Ovary (tissue), 9 donors: ENCODE measurements around the gene MIA. TPM values are rescaled to one million over a fixed set of nuclear protein-coding genes. Genes with fewer than 3 reads are reported as not detected.

Experiments
- DNase-seq, 5 donors: peaks; one replicate each; pipeline ENCODE4 v3.0.0-alpha.2; 2019 to 2020
- H3K27ac ChIP-seq, 2 donors: fragments of 200-600 bp; one replicate each; pipeline versions ENCODE4 v1.5.1 to v1.8.0; 2019 to 2022
- H3K27me3 ChIP-seq: fragments of 200-600 bp; one replicate; pipeline ENCODE4 v1.8.0; 2022
- H3K36me3 ChIP-seq: fragments of 200-600 bp; sonication (generic); one replicate; pipeline ENCODE4 v1.5.1; 2019
- H3K4me1 ChIP-seq: one replicate; pipeline ENCODE4 v1.8.1; 2013; ENCODE audit warnings: mild to moderate bottlenecking, moderate library complexity; ENCODE audit not compliant: insufficient read depth
- H3K4me3 ChIP-seq: fragments of 200-600 bp; sonication (generic); one replicate; pipeline ENCODE4 v1.5.1; 2017
- H3K9me3 ChIP-seq, 2 donors: fragments of 200-600 bp in 1 of 2; sonication (generic) in 1 of 2; one replicate each; pipeline versions ENCODE4 v1.5.1 to v1.8.1; 2013 to 2019; ENCODE audit warnings: mild to moderate bottlenecking in 1 of 2, moderate library complexity in 1 of 2
- EP300 ChIP-seq: sonication (generic); formaldehyde crosslinking; IDR thresholded peaks from one replicate; pipeline ENCODE4 v1.6.1; 2017; ENCODE audit warnings: antibody characterized with exemption
- POLR2A ChIP-seq: fragments of 450-650 bp; IDR thresholded peaks from one replicate; pipeline ENCODE4 v1.6.1; 2017; ENCODE audit warnings: antibody characterized with exemption, mild to moderate bottlenecking, moderate library complexity
- WGBS, 3 donors: extraction: QIAGEN DNeasy Blood & Tissue Kit in 1 of 3; methylation state at CpG; one replicate each; pipeline versions ENCODE4 v1.1.5 to v1.1.7; 2013 to 2017; 5-methylcytosine and 5-hydroxymethylcytosine counted together
- intact Hi-C, 4 donors: fragments of 100-400 bp; cut with DNase I; formaldehyde crosslinking; loops; one replicate each; pipeline versions ENCODE4 v1.11.0 to v1.15.1; 2022 to 2023
- polyA plus RNA-seq, 2 donors: library from polyadenylated mRNA; stranded (reverse); fragments of 200-250 nt in 1 of 2; fragments of 350-450 nt in 1 of 2; fragmentation: Illumina TruSeq in 1 of 2; extraction: RNeasy Lipid Tissue Mini Kit (QIAGEN cat#74804) in 1 of 2; gene quantifications; one replicate each; pipeline ENCODE4 v1.2.3, GENCODE V29; 2013 to 2014
- total RNA-seq, 7 donors: library from RNA; depleted of rRNA in 2 of 7; stranded (reverse); fragments of >200 nt in 2 of 7; fragmentation: NEBNext Ultra II Directional in 3 of 7; extraction: Animal tissue kit (Norgen Biotek cat#: 25700) in 3 of 7; gene quantifications; one replicate each; pipeline versions ENCODE4 v1.1.0 to v1.2.4, GENCODE V29; 2016 to 2023
- TF ChIP-seq, protein P1 (sequence below), 3 donors: fragments of 450-650 bp in 2 of 3; fragments of 200-600 bp in 1 of 3; IDR thresholded peaks; one replicate each; pipeline versions ENCODE4 v1.5.1 to v1.8.0; 2016 to 2022; ENCODE audit warnings: antibody characterized with exemption in 3 of 3, mild to moderate bottlenecking in 1 of 3
- donor health status: DM: no; HTN: no; CAD: no; lungs with moderate emphysema.
- donor health status: DM: no; HTN: no; CAD: no.
- donor health status: Bipolar disorder and iron deficiency.
- donor health status: DM: yes; HTN: yes; CAD: no.
- donor health status: DM: no; HTN: no; CAD: no.
- donor health status: DM: yes; HTN: yes; CAD: no.

MIA gene
- total and polyA plus RNA-seq, 9 donors, result 1.7 to 3.9 (median 2.3) TPM; not detected in 3

DNA sequence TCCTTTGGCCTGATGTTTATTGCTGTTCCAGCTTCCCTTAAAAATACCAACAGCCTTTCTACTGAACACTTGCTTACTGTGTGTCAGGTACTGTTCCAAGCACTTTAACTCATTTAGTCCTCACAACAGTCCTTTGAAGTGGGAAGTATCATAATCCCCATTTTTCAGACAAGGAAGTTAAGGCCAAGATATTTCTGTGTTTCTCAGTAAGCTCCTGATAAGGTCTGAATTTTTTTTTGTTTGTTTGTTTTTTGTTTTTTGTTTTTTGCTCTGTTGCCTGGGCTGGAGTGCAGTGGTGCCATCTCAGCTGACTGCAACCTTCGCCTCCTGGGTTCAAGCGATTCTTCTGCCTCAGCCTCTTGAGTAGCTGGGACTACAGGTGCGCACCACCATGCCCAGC, 16.8 kb upstream of the MIA start:
- WGBS, 3 donors, result 98% methylated on average over 3 of the region's 3 CpGs
- no peaks in the 10 kb centered on the region for H3K27me3 ChIP-seq
- H3K4me3 ChIP-seq, result no peak overlapping the region
- TF ChIP-seq EP300 (no peak), POLR2A (no peak)
- TF ChIP-seq, protein P1, sequence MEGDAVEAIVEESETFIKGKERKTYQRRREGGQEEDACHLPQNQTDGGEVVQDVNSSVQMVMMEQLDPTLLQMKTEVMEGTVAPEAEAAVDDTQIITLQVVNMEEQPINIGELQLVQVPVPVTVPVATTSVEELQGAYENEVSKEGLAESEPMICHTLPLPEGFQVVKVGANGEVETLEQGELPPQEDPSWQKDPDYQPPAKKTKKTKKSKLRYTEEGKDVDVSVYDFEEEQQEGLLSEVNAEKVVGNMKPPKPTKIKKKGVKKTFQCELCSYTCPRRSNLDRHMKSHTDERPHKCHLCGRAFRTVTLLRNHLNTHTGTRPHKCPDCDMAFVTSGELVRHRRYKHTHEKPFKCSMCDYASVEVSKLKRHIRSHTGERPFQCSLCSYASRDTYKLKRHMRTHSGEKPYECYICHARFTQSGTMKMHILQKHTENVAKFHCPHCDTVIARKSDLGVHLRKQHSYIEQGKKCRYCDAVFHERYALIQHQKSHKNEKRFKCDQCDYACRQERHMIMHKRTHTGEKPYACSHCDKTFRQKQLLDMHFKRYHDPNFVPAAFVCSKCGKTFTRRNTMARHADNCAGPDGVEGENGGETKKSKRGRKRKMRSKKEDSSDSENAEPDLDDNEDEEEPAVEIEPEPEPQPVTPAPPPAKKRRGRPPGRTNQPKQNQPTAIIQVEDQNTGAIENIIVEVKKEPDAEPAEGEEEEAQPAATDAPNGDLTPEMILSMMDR (IDR thresholded peaks at IDR 0.05), result no peak
- no peak overlapping the region for H3K27ac ChIP-seq
- no peak for DNase-seq
- peaks cover 10% of the 10 kb centered on the region for H3K4me1 ChIP-seq
- no peaks in the 10 kb centered on the region for H3K9me3 ChIP-seq
- no peaks in the 10 kb centered on the region for H3K36me3 ChIP-seq
- intact Hi-C loops, result no loop called here

DNA sequence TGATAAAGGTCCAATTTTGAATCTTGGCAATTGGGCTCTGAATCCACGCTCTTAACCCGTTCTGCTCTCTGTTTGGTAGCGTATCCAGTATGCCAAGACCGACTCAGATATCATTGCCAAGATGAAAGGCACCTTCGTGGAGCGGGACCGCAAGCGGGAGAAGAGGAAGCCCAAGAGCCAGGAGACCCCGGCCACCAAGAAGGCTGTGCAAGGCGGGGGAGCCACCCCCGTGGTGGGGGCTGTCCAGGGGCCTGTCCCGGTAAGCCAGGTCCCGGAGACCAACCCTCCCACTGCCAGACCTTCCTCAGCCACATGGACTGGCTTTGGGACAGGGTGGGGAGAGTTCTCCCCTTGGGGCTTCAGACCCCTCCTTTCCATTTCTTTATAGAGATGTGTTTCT, 16.0 kb upstream of the MIA start:
- peaks cover 6% of the 10 kb centered on the region for H3K4me1 ChIP-seq
- DNase-seq, result no peak
- H3K9me3 ChIP-seq, result no peaks in the 10 kb centered on the region
- H3K27me3 ChIP-seq, result no peaks in the 10 kb centered on the region
- H3K4me3 ChIP-seq, result no peak overlapping the region
- WGBS, 3 donors, result 89 to 90% (median 90%) methylated on average over 13 of the region's 13 CpGs
- intact Hi-C loops, result no loop called here
- H3K27ac ChIP-seq, result no peak overlapping the region
- H3K36me3 ChIP-seq, result no peaks in the 10 kb centered on the region
- TF ChIP-seq, protein P1 (IDR thresholded peaks at IDR 0.05), result no peak
- TF ChIP-seq POLR2A, result no peak
- no peak for TF ChIP-seq EP300

DNA sequence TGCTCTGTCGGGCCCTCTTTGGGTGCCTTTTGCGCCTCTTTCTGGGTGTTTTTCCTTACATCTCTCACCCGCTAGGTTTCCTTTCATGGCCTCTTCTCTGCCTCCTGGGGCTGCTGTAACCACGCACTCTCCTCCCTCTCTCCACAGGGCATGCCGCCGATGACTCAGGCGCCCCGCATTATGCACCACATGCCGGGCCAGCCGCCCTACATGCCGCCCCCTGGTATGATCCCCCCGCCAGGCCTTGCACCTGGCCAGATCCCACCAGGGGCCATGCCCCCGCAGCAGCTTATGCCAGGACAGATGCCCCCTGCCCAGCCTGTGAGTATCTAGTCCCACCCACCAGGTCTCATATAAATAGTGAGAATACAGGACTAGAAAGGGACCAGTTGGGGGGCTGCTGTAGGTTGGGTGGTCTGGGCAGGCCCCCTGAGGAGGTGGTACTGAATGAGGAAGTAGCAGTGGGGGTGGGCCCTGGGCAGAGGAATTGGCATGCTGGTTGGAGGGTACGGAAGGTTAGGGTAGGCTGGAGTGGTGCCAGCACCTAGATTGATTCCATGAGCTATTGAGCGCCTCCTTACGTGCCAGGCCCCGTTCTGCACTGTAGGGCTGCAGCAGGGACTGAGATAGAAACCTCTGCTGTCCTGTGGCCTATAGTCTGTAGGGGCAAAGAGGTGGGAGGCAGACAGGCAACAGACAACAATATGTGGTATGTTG, 12.4 kb upstream of the MIA start:
- no peak overlapping the region for H3K4me3 ChIP-seq
- WGBS, 3 donors, result 88 to 91% (median 89%) methylated on average over 16 to 17 of the region's 17 CpGs
- no peaks in the 10 kb centered on the region for H3K4me1 ChIP-seq
- no peaks in the 10 kb centered on the region for H3K9me3 ChIP-seq
- intact Hi-C loops, result no loop called here
- TF ChIP-seq, protein P1 (IDR thresholded peaks at IDR 0.05), result no peak
- no peak for TF ChIP-seq EP300
- no peak for TF ChIP-seq POLR2A
- no peaks in the 10 kb centered on the region for H3K36me3 ChIP-seq
- no peaks in the 10 kb centered on the region for H3K27me3 ChIP-seq
- H3K27ac ChIP-seq, result no peak overlapping the region
- DNase-seq, result no peak

- TF ChIP-seq EP300 (no peak), POLR2A (no peak)
- TF ChIP-seq, protein P1 (IDR thresholded peaks at IDR 0.05), result no peak
- Histone ChIP-seq H3K27ac (no peak overlapping the region), H3K4me1 (no peaks in the 10 kb centered on the region), H3K9me3 (no peaks in the 10 kb centered on the region), H3K27me3 (no peaks in the 10 kb centered on the region), H3K36me3 (no peaks in the 10 kb centered on the region), H3K4me3 (no peak overlapping the region)
- DNase-seq, result no peak
- intact Hi-C loops, result no loop called here
- WGBS, 3 donors, result 84 to 91% (median 87%) methylated on average over 7 of the region's 7 CpGs
Measured at GRCh38 chr19:40763526-40763925, 11.8 kb upstream of the MIA start.
